K562 (cell line): ENCODE data around the gene OR2S2. TPM values are rescaled to one million over a fixed set of nuclear protein-coding genes. Genes with fewer than 3 reads are reported as not detected.

Experiments
- ATAC-seq: fragments of 200-7000 bp; cut with Tn5 transposase; 3 replicates; pipeline ENCODE4 v1.9.1; 2020; ENCODE audit warnings: moderate library complexity
- BruUV-seq: library from RNA; stranded (reverse); fragments of 400-500 nt; replicated peaks from 2 replicates; lab custom pipeline; 2021; lab: Mats Ljungman, UMichigan
- CTCF ChIA-PET: fragments of 300-600 bp; formaldehyde crosslinking; extraction: SDS; loops from one replicate; lab custom pipeline; 2021; ENCODE audit warnings: low intra/inter-chr PET ratio; lab: Yijun Ruan, JAX
- POLR2A ChIA-PET: fragments of 300-600, 350-650 bp; sonication (Branson Sonifier 250); formaldehyde crosslinking; extraction: SDS; loops from one replicate; lab custom pipeline; 2021; ENCODE audit warnings: antibody characterized with exemption, inconsistent platforms; lab: Yijun Ruan, JAX
- DNase-seq, 4 experiments: peaks; one replicate each; pipeline versions ENCODE4 v3.0.0 to v3.0.0-alpha.2; 2011 to 2018; ENCODE audit warnings: low spot score in 3 of 4, mixed read lengths in 3 of 4; ENCODE audit errors: extremely low read depth in 1 of 4
- FAIRE-seq: peaks from 2 replicates; lab custom pipeline; 2011; peaks lifted over from hg19 to GRCh38; lab: Jason Lieb, UNC
- H2AFZ ChIP-seq: 2 replicates; pipeline ENCODE4 v1.6.0; 2011; ENCODE audit warnings: low read depth, low read length, control low read depth, inconsistent platforms
- H3K27ac ChIP-seq: fragments of 200-600 bp; 3 replicates; pipeline ENCODE4 v1.8.0; 2011; ENCODE audit warnings: low read depth, mild to moderate bottlenecking, control low read depth, inconsistent platforms, low read length, moderate library complexity, mixed read lengths; ENCODE audit errors: extremely low read depth
- H3K27me3 ChIP-seq, 2 experiments: fragments of 300-600 bp in 1 of 2; 2 replicates in 1 of 2; 3 replicates in 1 of 2; pipeline versions ENCODE4 v1.6.0 to v1.8.0; 2011; ENCODE audit warnings: inconsistent platforms in 2 of 2, low read length in 2 of 2, mild to moderate bottlenecking in 1 of 2, mixed read lengths in 1 of 2, moderate library complexity in 1 of 2; ENCODE audit not compliant: control insufficient read depth in 2 of 2, insufficient read depth in 2 of 2
- H3K36me3 ChIP-seq: fragments of 300-600 bp; 3 replicates; pipeline ENCODE4 v1.8.0; 2011; ENCODE audit warnings: mild to moderate bottlenecking, low read length, inconsistent platforms; ENCODE audit not compliant: control insufficient read depth, insufficient read depth
- H3K4me1 ChIP-seq, 2 experiments: fragments of 200-600 bp in 1 of 2; replicated peaks in 1 of 2; 2 replicates in 1 of 2; 3 replicates in 1 of 2; pipeline versions ENCODE4 v1.5.1 to v1.8.0; 2011; ENCODE audit warnings: inconsistent platforms in 2 of 2, low read length in 2 of 2, mild to moderate bottlenecking in 1 of 2, mixed read lengths in 1 of 2, moderate library complexity in 1 of 2; ENCODE audit not compliant: control insufficient read depth in 2 of 2, insufficient read depth in 2 of 2
- H3K4me2 ChIP-seq: 2 replicates; pipeline ENCODE4 v1.6.1; 2011; ENCODE audit warnings: low read length, control low read depth, inconsistent platforms, mixed read lengths; ENCODE audit not compliant: insufficient read depth
- H3K4me3 ChIP-seq: fragments of 200-600 bp; sonication (generic), shearing (Covaris generic); 2 replicates; pipeline ENCODE4 v1.5.1; 2016; ENCODE audit warnings: control low read depth, inconsistent platforms
- H3K79me2 ChIP-seq: fragments of 200-600 bp; 3 replicates; pipeline ENCODE4 v1.8.0; 2011; ENCODE audit warnings: low read length, inconsistent platforms; ENCODE audit not compliant: control insufficient read depth, insufficient read depth
- H3K9ac ChIP-seq, 2 experiments: 2 replicates each; pipeline versions ENCODE4 v1.6.0 to v1.6.1; 2011; ENCODE audit warnings: low read depth in 2 of 2, low read length in 2 of 2, control low read depth in 1 of 2, inconsistent platforms in 1 of 2, mild to moderate bottlenecking in 1 of 2, mixed read lengths in 1 of 2; ENCODE audit not compliant: insufficient read depth in 1 of 2
- H3K9me1 ChIP-seq: one replicate; pipeline ENCODE4 v1.6.0; 2011; ENCODE audit warnings: inconsistent platforms, mild to moderate bottlenecking, low read length, moderate library complexity; ENCODE audit not compliant: control insufficient read depth, insufficient read depth
- H3K9me3 ChIP-seq: replicated peaks from 2 replicates; pipeline ENCODE4 v1.5.1; 2011; ENCODE audit warnings: low read depth, low read length, inconsistent platforms; ENCODE audit not compliant: control insufficient read depth, insufficient read depth
- H4K20me1 ChIP-seq: replicated peaks from 2 replicates; pipeline ENCODE4 v1.6.1; 2011; ENCODE audit warnings: low read length, inconsistent platforms, mixed read lengths; ENCODE audit not compliant: control insufficient read depth, insufficient read depth
- ADNP ChIP-seq: fragments of 200-800 bp; sonication (Bioruptor generic); IDR thresholded peaks from 2 replicates; pipeline ENCODE4 v1.6.1; 2016; ENCODE audit warnings: missing genetic modification characterization, missing compliant biosample characterization
- ASH1L ChIP-seq: fragments of 450-650 bp; IDR thresholded peaks from 2 replicates; pipeline ENCODE4 v1.6.1; 2018; ENCODE audit warnings: borderline replicate concordance, mild to moderate bottlenecking, low read depth; ENCODE audit not compliant: partially characterized antibody
- HDAC3 ChIP-seq: fragments of 450-650 bp; IDR thresholded peaks from 2 replicates; pipeline ENCODE4 v1.6.1; 2018; ENCODE audit warnings: borderline replicate concordance, mild to moderate bottlenecking, moderate library complexity; ENCODE audit not compliant: partially characterized antibody
- POLR3A ChIP-seq: IDR thresholded peaks from 2 replicates; pipeline ENCODE4 v1.6.1; 2011; ENCODE audit warnings: borderline replicate concordance, mild to moderate bottlenecking, moderate library complexity; ENCODE audit not compliant: insufficient read length, insufficient read depth; ENCODE audit errors: extremely low read depth
- POU5F1 ChIP-seq: fragments of 150-350 bp; IDR thresholded peaks from 2 replicates; pipeline ENCODE4 v1.6.1; 2014; ENCODE audit warnings: borderline replicate concordance, low read length, low read depth, mild to moderate bottlenecking; ENCODE audit not compliant: partially characterized antibody
- RFX5 ChIP-seq: IDR thresholded peaks from 2 replicates; pipeline ENCODE4 v1.6.1; 2011; ENCODE audit warnings: low read depth, mild to moderate bottlenecking, improper control_type of control experiment, low read length
- TBL1XR1 ChIP-seq, 2 experiments: IDR thresholded peaks; 2 replicates each; pipeline ENCODE4 v1.6.1; 2012; ENCODE audit warnings: improper control_type of control experiment in 2 of 2, low read length in 2 of 2, mild to moderate bottlenecking in 1 of 2
- XRCC4 ChIP-seq: IDR thresholded peaks from one replicate; pipeline ENCODE4 v1.6.1; 2011; ENCODE audit not compliant: insufficient read depth, insufficient read length; ENCODE audit errors: extremely low read depth
- ZBED1 ChIP-seq: IDR thresholded peaks from 2 replicates; pipeline ENCODE4 v1.6.1; 2014
- ZNF274 ChIP-seq: IDR thresholded peaks from 2 replicates; pipeline ENCODE4 v1.6.1; 2011; ENCODE audit warnings: low read depth, mild to moderate bottlenecking, low read length, moderate library complexity, borderline replicate concordance
- WGBS: fragments of 100-300 bp; shearing (Covaris generic); methylation state at CpG from one replicate; pipeline ENCODE4 v1.1.6; 2016; ENCODE audit warnings: low coverage, mixed read lengths; ENCODE audit not compliant: insufficient coverage; ENCODE audit errors: missing lambda C conversion rate; 5-methylcytosine and 5-hydroxymethylcytosine counted together
- in situ Hi-C: fragments of 300-500 bp; cut with MboI; formaldehyde crosslinking; loops from 4 replicates; pipeline ENCODE4 v1.15.0; 2018; ENCODE audit warnings: inconsistent platforms, mixed read lengths
- intact Hi-C: fragments of 100-400 bp; cut with micrococcal nuclease; formaldehyde crosslinking; loops from 2 replicates; pipeline ENCODE4 v1.14.2; 2022
- polyA plus RNA-seq, 8 experiments: library from polyadenylated mRNA; depleted of rRNA in 4 of 8; stranded (reverse) in 5 of 8; unstranded in 3 of 8; fragments of >200 nt; fragmentation: Nextera tagmentation in 2 of 8; fragmentation: Illumina TruSeq in 1 of 8; extraction: Ambion mirVana in 2 of 8; extraction: Trizol in 1 of 8; gene quantifications; 2 replicates each; pipeline versions ENCODE4 v1.2.1 to v1.2.3, GENCODE V29; 2011 to 2014; ENCODE audit warnings: inconsistent platforms in 1 of 8, missing spikeins in 1 of 8
- total RNA-seq, 7 experiments: library from RNA; depleted of rRNA in 6 of 7; stranded (reverse); fragments of >200 nt in 6 of 7; fragmentation: Illumina TruSeq in 2 of 7; extraction: Trizol in 2 of 7; gene quantifications; 2 replicates each; pipeline versions ENCODE4 v1.2.1 to v1.2.3, GENCODE V29; 2011 to 2021; ENCODE audit warnings: low replicate concordance in 1 of 7

Gene OR2S2
- total and polyA plus RNA-seq, 9 of the 15 experiments (the other 6 are each of a cell fraction or from before 2014, with no cell fraction given): not detected

DNA sequence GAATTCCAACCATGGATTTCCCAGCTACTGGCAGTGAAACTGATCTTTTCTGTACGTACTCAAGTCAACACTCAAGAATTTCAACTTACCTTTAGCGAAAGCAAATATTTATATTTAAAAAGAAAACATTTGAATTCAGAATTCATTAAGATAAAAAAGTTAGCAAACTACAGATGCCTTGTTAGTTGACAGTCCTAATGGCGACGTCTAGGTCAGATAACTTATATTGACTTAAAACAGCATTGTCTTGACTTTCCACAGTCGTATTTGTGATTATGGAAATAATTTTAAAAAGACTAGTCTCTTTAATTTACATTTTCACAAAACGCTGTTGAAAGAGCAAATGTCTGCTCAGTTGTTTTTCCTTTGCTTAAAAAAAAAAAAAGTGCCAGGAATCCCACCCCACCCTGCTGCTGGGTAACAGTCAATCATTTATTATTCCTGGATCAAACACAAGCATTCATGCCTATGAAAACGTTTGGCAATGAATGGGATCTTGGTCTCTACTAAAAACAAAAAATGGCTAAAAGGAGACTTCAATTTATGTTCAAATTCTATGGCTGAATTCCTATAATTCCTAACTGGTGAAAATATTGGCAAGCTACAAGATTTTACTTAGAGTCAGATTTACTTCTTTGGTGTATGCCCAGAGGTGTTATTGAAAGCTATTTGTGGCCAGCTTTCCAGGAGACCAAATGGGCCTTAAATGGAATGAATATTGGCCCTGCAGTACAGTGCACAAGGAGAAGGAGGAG is 22.0 kb downstream of the OR2S2 start:
- DNase-seq: no peak
- no peaks in the 10 kb centered on the region for H3K9me1 ChIP-seq
- H3K27ac ChIP-seq: no peak overlapping the region
- ATAC-seq: no peak
- POLR2A ChIA-PET: interaction anchor here (0.5 kb wide), 1 partner anchor 195 kb away, joined by 3 read pairs; no protein-coding TSS in a partner anchor
- intact Hi-C loops (no loop called here), in situ Hi-C loops (no loop called here)
- no TSS peak for BruUV-seq
- no peak overlapping the region for H3K4me3 ChIP-seq
- 48% methylated on average over 7 of the region's 7 CpGs for WGBS
- no peak for FAIRE-seq
- no peaks in the 10 kb centered on the region for H3K9me3 ChIP-seq
- no peak overlapping the region for H3K9ac ChIP-seq
- no peaks in the 10 kb centered on the region for H3K36me3 ChIP-seq
- TF ChIP-seq RFX5 (no peak), POU5F1 (no peak), ZNF274 (no peak), TBL1XR1 (IDR thresholded peaks at IDR 0.05; ENCODE audit: low read length in 2 of 2) (no peak)
- H2AFZ ChIP-seq: no peak overlapping the region
- CTCF ChIA-PET: interaction anchor here (0.7 kb wide), 1 partner anchor 26 kb away, joined by 3 read pairs; no protein-coding TSS in a partner anchor
- no peaks in the 10 kb centered on the region; a peak in 1 of 5 replicates for H3K4me1 ChIP-seq
- no peaks in the 10 kb centered on the region for H3K79me2 ChIP-seq
- no peaks in the 10 kb centered on the region for H3K27me3 ChIP-seq
- no peak overlapping the region for H3K4me2 ChIP-seq
- no peaks in the 10 kb centered on the region for H4K20me1 ChIP-seq

DNA sequence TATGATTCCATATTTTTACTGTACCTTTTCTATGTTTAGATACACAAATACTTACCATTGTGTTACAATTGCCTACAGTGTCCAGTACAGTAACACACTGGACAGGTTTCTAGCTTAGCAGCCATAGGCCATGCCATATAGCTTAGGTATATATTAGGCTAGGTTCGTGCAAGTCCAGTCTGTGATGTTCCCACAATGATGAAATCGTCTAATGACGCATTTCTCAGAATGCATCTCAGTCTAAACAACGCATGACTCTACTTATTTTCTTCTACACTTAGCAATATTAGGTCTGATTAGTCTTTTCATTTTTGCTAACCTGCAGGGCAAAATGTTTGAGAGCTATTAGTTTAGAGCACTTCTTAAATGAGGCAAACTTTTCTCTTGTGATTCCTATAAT is 22.7 kb downstream of the OR2S2 start:
- in situ Hi-C loops: no loop called here
- Histone ChIP-seq H3K9me1 (no peaks in the 10 kb centered on the region), H3K27ac (no peak overlapping the region), H3K27me3 (no peaks in the 10 kb centered on the region), H3K9ac (no peak overlapping the region), H3K4me3 (no peak overlapping the region), H3K9me3 (no peaks in the 10 kb centered on the region), H3K79me2 (no peaks in the 10 kb centered on the region), H2AFZ (no peak overlapping the region), H3K4me1 (no peaks in the 10 kb centered on the region; a peak in 1 of 5 replicates), H4K20me1 (no peaks in the 10 kb centered on the region), H3K36me3 (no peaks in the 10 kb centered on the region), H3K4me2 (no peak overlapping the region)
- FAIRE-seq (no peak), DNase-seq (no peak), ATAC-seq (no peak)
- WGBS: 78% methylated on average over 4 of the region's 4 CpGs
- TF ChIP-seq HDAC3 (no peak), XRCC4 (no peak), ASH1L (no peak), ADNP (tag) (no peak), ZBED1 (no peak), POLR3A (no peak)
- no TSS peak for BruUV-seq
- POLR2A ChIA-PET: no interaction called here
- CTCF ChIA-PET: no interaction called here
- intact Hi-C loops: no loop called here
